Adrenal gland (tissue), 5 donors: ENCODE data around the gene FCHSD1.

Experiments used
- POLR2A ChIP-seq, 2 donors: fragments of 450-650 bp; IDR thresholded peaks; one replicate each; pipeline ENCODE4 v1.6.1; 2017; ENCODE audit warnings: antibody characterized with exemption in 2 of 2, mild to moderate bottlenecking in 2 of 2, moderate library complexity in 1 of 2
- TF ChIP-seq, protein P1 (sequence below), 6 experiments: fragments of 450-650 bp in 4 of 6; fragments of 200-600 bp in 2 of 6; sonication (generic) in 1 of 6; IDR thresholded peaks; 1 replicate in 5 of 6; 2 replicates in 1 of 6; pipeline versions ENCODE4 v1.5.1 to v1.8.0; 2016 to 2021; ENCODE audit warnings: antibody characterized with exemption in 6 of 6, mild to moderate bottlenecking in 2 of 6, moderate library complexity in 1 of 6
- donor health status: DM: no; HTN: no; CAD: no.

DNA sequence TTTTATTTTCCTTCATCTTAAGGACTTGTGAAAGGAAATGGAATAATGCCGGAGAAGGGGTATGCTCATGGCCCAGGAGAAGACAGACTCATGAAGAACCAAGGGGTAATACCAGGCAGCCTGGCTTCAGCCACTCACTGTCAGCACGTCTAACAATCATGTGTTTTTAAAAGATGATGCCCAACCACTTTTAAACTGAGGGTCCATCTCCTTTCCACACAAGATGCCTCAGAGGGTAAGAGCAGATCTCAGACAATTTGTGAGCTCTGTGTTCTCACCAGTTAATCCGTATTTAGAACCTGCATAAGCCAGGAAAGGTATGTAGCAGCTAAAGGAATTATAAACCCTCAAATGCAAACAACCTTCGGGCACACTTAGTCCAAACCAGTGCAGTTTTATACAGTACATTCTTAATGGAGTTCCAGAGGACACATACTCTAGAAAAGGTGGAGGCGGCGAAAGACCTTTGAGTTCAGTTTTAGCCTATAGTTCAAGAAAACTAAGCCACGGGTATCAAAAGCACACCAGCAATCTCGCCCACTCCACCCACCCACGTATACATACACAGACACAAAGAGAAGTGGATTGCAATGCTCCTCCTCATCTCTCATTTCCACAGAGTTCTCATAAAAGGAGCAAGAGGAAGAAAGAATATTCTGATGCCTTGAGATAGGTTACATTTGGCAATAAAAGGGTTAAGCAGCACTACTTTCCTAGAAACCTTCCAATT lies 35.1 kb downstream of the FCHSD1 start:
- TF ChIP-seq, protein P1, sequence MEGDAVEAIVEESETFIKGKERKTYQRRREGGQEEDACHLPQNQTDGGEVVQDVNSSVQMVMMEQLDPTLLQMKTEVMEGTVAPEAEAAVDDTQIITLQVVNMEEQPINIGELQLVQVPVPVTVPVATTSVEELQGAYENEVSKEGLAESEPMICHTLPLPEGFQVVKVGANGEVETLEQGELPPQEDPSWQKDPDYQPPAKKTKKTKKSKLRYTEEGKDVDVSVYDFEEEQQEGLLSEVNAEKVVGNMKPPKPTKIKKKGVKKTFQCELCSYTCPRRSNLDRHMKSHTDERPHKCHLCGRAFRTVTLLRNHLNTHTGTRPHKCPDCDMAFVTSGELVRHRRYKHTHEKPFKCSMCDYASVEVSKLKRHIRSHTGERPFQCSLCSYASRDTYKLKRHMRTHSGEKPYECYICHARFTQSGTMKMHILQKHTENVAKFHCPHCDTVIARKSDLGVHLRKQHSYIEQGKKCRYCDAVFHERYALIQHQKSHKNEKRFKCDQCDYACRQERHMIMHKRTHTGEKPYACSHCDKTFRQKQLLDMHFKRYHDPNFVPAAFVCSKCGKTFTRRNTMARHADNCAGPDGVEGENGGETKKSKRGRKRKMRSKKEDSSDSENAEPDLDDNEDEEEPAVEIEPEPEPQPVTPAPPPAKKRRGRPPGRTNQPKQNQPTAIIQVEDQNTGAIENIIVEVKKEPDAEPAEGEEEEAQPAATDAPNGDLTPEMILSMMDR (IDR thresholded peaks at IDR 0.05): no peak
- TF ChIP-seq POLR2A (IDR thresholded peaks at IDR 0.05): no peak
